NCI-H82 (cell line): Measurements from ENCODE around the gene CD300A.
A peak's percentile ranks its signal among the peaks of the same experiment; 100 is the strongest.

Experiments used
- DNase-seq: peaks from one replicate; lab custom pipeline; 2025; lab: John Stamatoyannopoulos, UW

CD300A gene

GRCh38 chr17:74466111-74466827, at the start of gene CD300A:
TSS of gene CD300A (plus strand) at chr17:74466634. CDS start at chr17:74466704, 70 bp downstream.
- DNase-seq: no peak

- DNase-seq: peak; percentile 52
Measured at GRCh38 chr17:74417178-74418045, 49.0 kb upstream of the CD300A start.

- DNase-seq: no peak
Measured at GRCh38 chr17:74419928-74420411, 46.5 kb upstream of the CD300A start.

- no peak for DNase-seq
Measured at GRCh38 chr17:74424117-74424516, 42.3 kb upstream of the CD300A start.

DNA sequence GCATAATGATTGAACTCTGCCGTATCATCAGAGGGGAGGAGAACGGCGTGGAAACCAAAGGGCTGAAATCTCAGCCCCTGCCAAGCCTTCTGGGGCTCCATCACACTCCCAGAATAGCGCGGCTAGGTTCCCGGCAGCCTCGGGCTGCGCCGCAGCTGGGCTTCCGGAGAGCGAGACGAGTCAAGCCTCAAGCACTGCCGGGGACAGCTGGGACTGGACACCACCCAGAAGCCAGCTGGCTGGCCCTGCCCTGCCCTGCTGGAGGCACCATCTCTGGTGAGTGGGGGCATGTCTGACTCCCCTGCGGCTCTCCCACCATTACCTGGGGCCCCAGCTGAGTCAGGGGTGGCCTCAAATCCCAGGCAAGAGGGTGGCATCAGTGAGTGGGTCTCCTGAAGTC, 41.8 kb upstream of the CD300A start:
- DNase-seq: no peak

DNA sequence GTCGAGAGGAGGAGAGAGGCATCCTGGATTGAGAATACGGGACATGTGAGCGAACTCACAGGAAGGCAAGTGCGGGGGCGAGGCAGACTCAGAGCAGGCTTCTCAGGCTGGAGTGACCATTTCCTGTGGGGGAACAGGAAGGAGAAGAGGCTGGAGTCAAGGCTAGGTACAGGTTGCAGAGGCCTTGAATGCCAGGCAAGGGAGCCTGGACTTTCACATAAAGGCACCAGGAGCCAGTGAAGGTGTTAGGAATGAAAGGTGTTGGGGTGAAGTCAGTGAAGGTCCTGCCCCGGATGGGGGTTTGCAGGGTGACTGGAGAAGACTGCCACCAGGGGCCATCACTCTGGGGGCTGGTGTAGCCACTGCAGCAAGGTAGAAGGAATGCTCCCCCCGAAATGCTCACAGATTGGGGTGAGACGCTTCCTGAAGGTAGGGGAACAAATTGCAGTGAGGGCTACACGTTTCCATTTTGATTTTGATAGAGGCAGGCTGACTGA, 39.8 kb upstream of the CD300A start:
- DNase-seq: no peak

GRCh38 chr17:74427048-74427762, 39.2 kb upstream of the CD300A start:
- no peak for DNase-seq

DNA sequence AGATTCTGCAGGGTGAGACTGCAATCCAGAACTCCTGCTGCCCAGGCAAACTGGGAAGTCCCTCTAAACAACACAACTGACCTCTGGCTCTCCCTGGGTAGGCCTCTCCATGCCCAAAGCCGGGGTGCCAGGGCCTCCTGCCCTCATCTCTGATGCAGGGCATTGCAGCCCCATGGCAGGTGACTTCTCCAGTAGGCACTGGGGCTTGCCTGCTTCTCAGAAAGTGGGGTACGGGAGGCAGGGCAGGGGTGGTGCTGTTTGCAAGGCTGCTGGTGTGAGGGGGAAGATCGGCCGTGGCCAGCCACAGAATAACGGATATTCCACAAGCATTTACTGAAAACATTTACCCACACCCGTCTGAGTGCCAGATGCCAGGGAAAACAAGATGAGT, 38.7 kb upstream of the CD300A start:
- no peak for DNase-seq

- DNase-seq: no peak
Measured at GRCh38 chr17:74429604-74430384, 36.6 kb upstream of the CD300A start.

- no peak for DNase-seq
Measured at GRCh38 chr17:74430385-74430705, 36.1 kb upstream of the CD300A start.

DNA sequence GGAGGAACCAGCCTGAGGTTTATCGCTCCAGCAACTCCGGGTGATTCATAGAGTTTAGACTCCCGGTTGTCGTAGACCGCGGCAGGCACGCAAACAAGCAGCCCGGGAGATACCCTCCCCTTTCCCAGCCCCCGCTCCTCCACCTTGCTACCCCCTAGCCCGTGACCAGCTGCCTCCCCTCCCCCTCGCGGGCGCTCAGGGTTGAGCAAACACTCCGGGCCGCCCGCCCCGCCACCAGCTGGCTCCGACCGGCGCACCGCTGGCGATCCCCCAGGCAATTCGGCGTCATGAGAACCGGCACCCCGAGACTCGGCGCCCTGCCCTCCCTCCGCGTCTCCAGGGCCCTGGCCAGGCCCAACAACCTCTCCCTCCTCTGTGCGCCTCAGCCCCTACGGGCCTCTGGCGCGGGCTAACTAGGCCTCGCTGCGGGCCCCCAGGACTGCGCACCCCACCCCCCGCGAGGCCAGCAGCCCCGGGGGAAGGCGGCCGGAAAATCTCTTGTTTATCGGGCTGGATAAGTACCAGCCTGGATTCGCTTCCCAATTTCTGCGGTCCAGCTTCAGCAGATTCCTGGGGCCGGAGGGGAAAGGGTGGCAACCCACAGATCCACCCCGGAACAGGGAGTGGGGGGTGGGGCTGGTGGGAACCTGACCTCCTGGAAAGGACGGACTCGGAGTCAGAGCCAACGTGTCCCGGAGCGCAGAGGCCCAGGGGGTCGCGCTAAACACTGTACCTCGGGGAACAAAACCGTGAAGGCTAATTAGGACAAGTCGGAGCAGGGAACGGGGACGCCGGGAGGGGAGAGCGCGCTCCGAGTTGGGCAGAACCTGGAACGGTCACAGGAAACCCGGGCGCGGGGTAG, 35.5 kb upstream of the CD300A start:
- peak; percentile 58 for DNase-seq

- DNase-seq: peak; percentile 44
Measured at GRCh38 chr17:74431568-74432423, 34.6 kb upstream of the CD300A start, which contains the start of gene GPRC5C. TSS of gene GPRC5C (plus strand) at chr17:74432088. CDS start at chr17:74439777, 7,689 bp downstream.

GRCh38 chr17:74432424-74432690, 34.1 kb upstream of the CD300A start:
- no peak for DNase-seq

GRCh38 chr17:74432766-74433391, 33.6 kb upstream of the CD300A start:
- DNase-seq: no peak

GRCh38 chr17:74433421-74434121, 32.9 kb upstream of the CD300A start:
- peak; percentile 19 for DNase-seq

DNA sequence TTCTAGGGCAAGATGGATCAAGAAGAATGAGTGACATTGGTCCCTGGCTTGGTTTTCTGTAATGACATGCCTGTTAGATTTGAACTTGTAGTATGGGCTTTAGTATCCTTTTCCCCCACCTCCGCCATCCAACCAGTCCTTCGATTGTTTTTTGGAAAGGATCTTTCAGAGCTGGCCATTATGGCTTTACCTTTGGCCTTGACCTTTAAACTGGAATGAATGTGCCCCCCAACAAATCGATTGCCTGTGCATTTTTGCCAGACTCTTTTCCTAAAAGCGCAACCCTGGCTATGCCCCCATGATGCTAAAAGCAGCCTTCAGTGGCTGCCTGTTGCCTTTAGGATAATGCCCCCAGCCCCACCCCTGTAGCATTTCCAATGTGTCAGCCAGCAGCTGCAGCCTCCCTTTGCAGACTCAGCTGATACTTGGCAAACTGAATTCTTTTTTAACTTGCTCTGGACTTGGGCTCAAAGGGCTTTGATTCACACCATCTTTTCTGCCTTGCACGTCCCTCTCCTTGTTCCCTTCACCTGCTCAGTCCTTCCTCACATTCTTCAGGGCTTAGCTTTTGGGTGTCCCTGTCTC, 30.6 kb upstream of the CD300A start:
- no peak for DNase-seq

DNA sequence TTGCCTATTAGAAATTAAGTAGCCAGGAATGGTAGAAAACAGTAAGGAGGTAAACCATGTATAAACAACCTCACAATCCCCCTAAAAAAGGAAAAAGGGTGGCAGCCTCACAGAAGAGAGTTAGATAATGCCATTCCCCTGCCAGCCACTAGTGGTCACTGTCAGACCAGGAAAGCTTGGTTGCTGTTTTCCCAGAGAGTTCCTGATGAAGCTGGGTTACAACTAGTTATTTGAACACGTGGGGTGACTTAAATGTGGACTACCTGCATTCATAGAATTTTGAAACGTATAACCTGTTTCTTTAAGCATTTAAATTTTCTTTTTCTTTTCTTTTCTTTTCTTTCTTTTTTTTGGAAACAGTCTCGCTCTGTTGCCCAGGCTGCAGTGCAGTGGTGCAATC, 28.7 kb upstream of the CD300A start:
- DNase-seq: peak; percentile 36
